GM12878 (cell line): ENCODE data around the gene CD38. TPM values are rescaled to one million over a fixed set of nuclear protein-coding genes. Genes with fewer than 3 reads are reported as not detected.

Source experiments
- ATAC-seq: fragments of 200-7000 bp; cut with Tn5 transposase; 3 replicates; pipeline ENCODE4 v1.9.1; 2020; ENCODE audit warnings: mild to moderate bottlenecking, moderate library complexity
- BruUV-seq: library from RNA; stranded (reverse); fragments of 400-500 nt; replicated peaks from 2 replicates; lab custom pipeline; 2021; lab: Mats Ljungman, UMichigan
- CTCF ChIA-PET: fragments of 300-600 bp; sonication (Branson Sonifier 250); formaldehyde crosslinking; extraction: SDS; loops from one replicate; lab custom pipeline; 2021; ENCODE audit warnings: inconsistent platforms; lab: Yijun Ruan, JAX
- POLR2A ChIA-PET: fragments of 350-600 bp; formaldehyde crosslinking; extraction: SDS; loops from one replicate; lab custom pipeline; 2021; ENCODE audit warnings: inconsistent platforms; lab: Charles Lee
- RAD21 ChIA-PET: fragments of 300-600 bp; sonication (Branson Sonifier 250); formaldehyde crosslinking; loops from one replicate; lab custom pipeline; 2023; ENCODE audit warnings: antibody characterized with exemption; ENCODE audit not compliant: unreplicated experiment; lab: Charles Lee
- SMC1A ChIA-PET: fragments of 300-600 bp; sonication (Branson Sonifier 250); formaldehyde crosslinking; loops from one replicate; lab custom pipeline; 2023; ENCODE audit not compliant: unreplicated experiment, uncharacterized antibody; lab: Charles Lee
- DNase-seq: peaks from one replicate; pipeline ENCODE4 v3.0.0-alpha.2; 2011; ENCODE audit warnings: low read depth, low spot score
- FAIRE-seq: peaks from 3 replicates; lab custom pipeline; 2011; peaks lifted over from hg19 to GRCh38; lab: Jason Lieb, UNC
- H2AFZ ChIP-seq: 2 replicates; pipeline ENCODE4 v1.6.0; 2011; ENCODE audit warnings: low read depth, low read length, control low read depth; ENCODE audit not compliant: control insufficient read depth
- H3K27ac ChIP-seq: 2 replicates; pipeline ENCODE4 v1.5.1; 2011; ENCODE audit warnings: control low read depth; ENCODE audit not compliant: control insufficient read depth, insufficient read depth
- H3K27me3 ChIP-seq, 2 experiments: replicated peaks in 1 of 2; 2 replicates each; pipeline versions ENCODE4 v1.6.0 to v1.6.1; 2011; ENCODE audit warnings: low read length in 1 of 2; ENCODE audit not compliant: control insufficient read depth in 2 of 2, insufficient read depth in 2 of 2
- H3K36me3 ChIP-seq, 2 experiments: 2 replicates each; pipeline ENCODE4 v1.5.1; 2011; ENCODE audit warnings: low read length in 1 of 2; ENCODE audit not compliant: control insufficient read depth in 2 of 2, insufficient read depth in 2 of 2
- H3K4me1 ChIP-seq: 2 replicates; pipeline ENCODE4 v1.6.1; 2011; ENCODE audit warnings: mild to moderate bottlenecking, low read length, moderate library complexity, mixed read lengths; ENCODE audit not compliant: control insufficient read depth, insufficient read depth
- H3K4me2 ChIP-seq: 2 replicates; pipeline ENCODE4 v1.6.0; 2011; ENCODE audit warnings: control low read depth; ENCODE audit not compliant: control insufficient read depth, insufficient read depth
- H3K4me3 ChIP-seq: fragments of 200-600 bp; sonication (generic); 2 replicates; pipeline ENCODE4 v1.5.1; 2016
- H3K79me2 ChIP-seq: 2 replicates; pipeline ENCODE4 v1.6.0; 2011; ENCODE audit warnings: low read length; ENCODE audit not compliant: control insufficient read depth, insufficient read depth
- H3K9ac ChIP-seq: 2 replicates; pipeline ENCODE4 v1.8.0; 2011; ENCODE audit warnings: low read length, control low read depth, mixed read lengths; ENCODE audit not compliant: control insufficient read depth, insufficient read depth
- H3K9me3 ChIP-seq: replicated peaks from 3 replicates; pipeline ENCODE4 v1.5.1; 2011; ENCODE audit warnings: mild to moderate bottlenecking, low read length; ENCODE audit not compliant: control insufficient read depth, insufficient read depth
- H4K20me1 ChIP-seq: 2 replicates; pipeline ENCODE4 v1.6.0; 2011; ENCODE audit not compliant: control insufficient read depth, insufficient read depth
- BACH1 ChIP-seq: fragments of 450-650 bp; IDR thresholded peaks from 2 replicates; pipeline ENCODE4 v1.6.1; 2017; ENCODE audit warnings: mild to moderate bottlenecking, borderline replicate concordance
- BHLHE40 ChIP-seq, 2 experiments: fragments of 450-650 bp in 1 of 2; IDR thresholded peaks; 2 replicates each; pipeline ENCODE4 v1.6.1; 2011 to 2017; ENCODE audit warnings: low read depth in 2 of 2, borderline replicate concordance in 1 of 2, improper control_type of control experiment in 1 of 2, low read length in 1 of 2, mild to moderate bottlenecking in 1 of 2
- BRCA1 ChIP-seq: IDR thresholded peaks from 2 replicates; pipeline ENCODE4 v1.6.1; 2011; ENCODE audit warnings: low read depth, low read length, improper control_type of control experiment
- EZH2 ChIP-seq: IDR thresholded peaks from 2 replicates; pipeline ENCODE4 v1.6.1; 2012; ENCODE audit warnings: low read depth, mild to moderate bottlenecking, control low read depth, inconsistent platforms, low read length, borderline replicate concordance; ENCODE audit not compliant: control insufficient read depth
- HDAC2 ChIP-seq: fragments of 200-600 bp; sonication (generic); IDR thresholded peaks from 2 replicates; pipeline ENCODE4 v1.6.1; 2017
- MXI1 ChIP-seq: fragments of 150-350 bp; IDR thresholded peaks from 2 replicates; pipeline ENCODE4 v1.6.1; 2011; ENCODE audit warnings: low read depth, mild to moderate bottlenecking, inconsistent platforms, low read length, improper control_type of control experiment
- SMARCA5 ChIP-seq: fragments of 450-650 bp; IDR thresholded peaks from 2 replicates; pipeline ENCODE4 v1.6.1; 2017; ENCODE audit warnings: mild to moderate bottlenecking
- WGBS: methylation state at CpG from one replicate; pipeline ENCODE4 v1.1.6; 2016; ENCODE audit warnings: low lambda C conversion rate; ENCODE audit not compliant: insufficient replicate concordance, insufficient coverage; ENCODE audit errors: missing lambda C conversion rate; 5-methylcytosine and 5-hydroxymethylcytosine counted together
- in situ Hi-C: fragments of 300-500 bp; cut with MboI; formaldehyde crosslinking; loops from 9 replicates; pipeline ENCODE4 v1.14.3; 2018; ENCODE audit warnings: mixed read lengths
- intact Hi-C: fragments of 100-400 bp; cut with micrococcal nuclease; formaldehyde crosslinking; loops from one replicate; pipeline ENCODE4 v1.14.2; 2022; ENCODE audit not compliant: unreplicated experiment
- polyA plus RNA-seq, 11 experiments: library from polyadenylated mRNA; depleted of rRNA in 4 of 11; unstranded in 6 of 11; stranded (reverse) in 5 of 11; fragments of >200 nt; fragmentation: Nextera tagmentation in 4 of 11; fragmentation: Illumina TruSeq in 1 of 11; extraction: Ambion mirVana in 4 of 11; extraction: Trizol in 1 of 11; gene quantifications; 1 replicate in 1 of 11; 2 replicates in 10 of 11; pipeline versions ENCODE4 v1.2.1 to v1.2.3, GENCODE V29; 2011 to 2016; ENCODE audit warnings: inconsistent platforms in 2 of 11, missing spikeins in 2 of 11, low read depth in 1 of 11
- total RNA-seq, 4 experiments: library from RNA; depleted of rRNA in 3 of 4; stranded (reverse); fragments of >200 nt in 3 of 4; fragmentation: Illumina TruSeq in 1 of 4; extraction: Trizol in 1 of 4; gene quantifications; 2 replicates each; pipeline versions ENCODE4 v1.2.1 to v1.2.3, GENCODE V29; 2013 to 2021
- TF ChIP-seq, protein P1 (sequence below): fragments of 450-650 bp; IDR thresholded peaks from 2 replicates; pipeline ENCODE4 v1.6.1; 2016; ENCODE audit warnings: mild to moderate bottlenecking
- TF ChIP-seq, protein P2 (sequence below): fragments of 450-650 bp; IDR thresholded peaks from 2 replicates; pipeline ENCODE4 v1.6.1; 2018; ENCODE audit warnings: mild to moderate bottlenecking, low read depth, moderate library complexity; ENCODE audit not compliant: partially characterized antibody

The CD38 gene
- total and polyA plus RNA-seq, 10 of the 15 experiments (the other 5 are each of a cell fraction or from before 2014, with no cell fraction given) = 3.5 to 39.8 (median 12.7) TPM

DNA sequence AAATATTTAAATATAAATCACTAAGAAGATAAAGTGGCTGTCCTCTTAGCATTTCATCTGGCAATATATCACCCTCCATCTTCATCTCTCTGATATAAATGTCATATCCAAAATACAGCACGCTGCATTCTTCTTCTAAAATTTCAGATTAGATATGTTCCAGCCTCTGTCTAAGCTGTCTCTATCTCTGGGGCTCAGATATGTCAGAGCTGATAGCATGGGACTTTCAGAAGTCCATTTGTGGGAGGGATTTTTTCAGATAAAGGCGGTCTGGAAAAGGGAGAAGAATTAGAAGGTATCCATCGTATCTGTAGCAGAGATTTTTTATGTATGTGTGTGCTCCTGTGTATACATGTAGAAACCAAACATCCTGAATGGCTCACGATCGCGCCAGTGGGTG is 25.0 kb upstream of the CD38 start (continued):
- TF ChIP-seq EZH2 (no peak), HDAC2 (no peak), MXI1 (no peak), BRCA1 (no peak), BACH1 (no peak)
- TF ChIP-seq, protein P1, sequence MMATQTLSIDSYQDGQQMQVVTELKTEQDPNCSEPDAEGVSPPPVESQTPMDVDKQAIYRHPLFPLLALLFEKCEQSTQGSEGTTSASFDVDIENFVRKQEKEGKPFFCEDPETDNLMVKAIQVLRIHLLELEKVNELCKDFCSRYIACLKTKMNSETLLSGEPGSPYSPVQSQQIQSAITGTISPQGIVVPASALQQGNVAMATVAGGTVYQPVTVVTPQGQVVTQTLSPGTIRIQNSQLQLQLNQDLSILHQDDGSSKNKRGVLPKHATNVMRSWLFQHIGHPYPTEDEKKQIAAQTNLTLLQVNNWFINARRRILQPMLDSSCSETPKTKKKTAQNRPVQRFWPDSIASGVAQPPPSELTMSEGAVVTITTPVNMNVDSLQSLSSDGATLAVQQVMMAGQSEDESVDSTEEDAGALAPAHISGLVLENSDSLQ = no peak
- TF ChIP-seq, protein P2, sequence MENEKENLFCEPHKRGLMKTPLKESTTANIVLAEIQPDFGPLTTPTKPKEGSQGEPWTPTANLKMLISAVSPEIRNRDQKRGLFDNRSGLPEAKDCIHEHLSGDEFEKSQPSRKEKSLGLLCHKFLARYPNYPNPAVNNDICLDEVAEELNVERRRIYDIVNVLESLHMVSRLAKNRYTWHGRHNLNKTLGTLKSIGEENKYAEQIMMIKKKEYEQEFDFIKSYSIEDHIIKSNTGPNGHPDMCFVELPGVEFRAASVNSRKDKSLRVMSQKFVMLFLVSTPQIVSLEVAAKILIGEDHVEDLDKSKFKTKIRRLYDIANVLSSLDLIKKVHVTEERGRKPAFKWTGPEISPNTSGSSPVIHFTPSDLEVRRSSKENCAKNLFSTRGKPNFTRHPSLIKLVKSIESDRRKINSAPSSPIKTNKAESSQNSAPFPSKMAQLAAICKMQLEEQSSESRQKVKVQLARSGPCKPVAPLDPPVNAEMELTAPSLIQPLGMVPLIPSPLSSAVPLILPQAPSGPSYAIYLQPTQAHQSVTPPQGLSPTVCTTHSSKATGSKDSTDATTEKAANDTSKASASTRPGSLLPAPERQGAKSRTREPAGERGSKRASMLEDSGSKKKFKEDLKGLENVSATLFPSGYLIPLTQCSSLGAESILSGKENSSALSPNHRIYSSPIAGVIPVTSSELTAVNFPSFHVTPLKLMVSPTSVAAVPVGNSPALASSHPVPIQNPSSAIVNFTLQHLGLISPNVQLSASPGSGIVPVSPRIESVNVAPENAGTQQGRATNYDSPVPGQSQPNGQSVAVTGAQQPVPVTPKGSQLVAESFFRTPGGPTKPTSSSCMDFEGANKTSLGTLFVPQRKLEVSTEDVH = no peak

DNA sequence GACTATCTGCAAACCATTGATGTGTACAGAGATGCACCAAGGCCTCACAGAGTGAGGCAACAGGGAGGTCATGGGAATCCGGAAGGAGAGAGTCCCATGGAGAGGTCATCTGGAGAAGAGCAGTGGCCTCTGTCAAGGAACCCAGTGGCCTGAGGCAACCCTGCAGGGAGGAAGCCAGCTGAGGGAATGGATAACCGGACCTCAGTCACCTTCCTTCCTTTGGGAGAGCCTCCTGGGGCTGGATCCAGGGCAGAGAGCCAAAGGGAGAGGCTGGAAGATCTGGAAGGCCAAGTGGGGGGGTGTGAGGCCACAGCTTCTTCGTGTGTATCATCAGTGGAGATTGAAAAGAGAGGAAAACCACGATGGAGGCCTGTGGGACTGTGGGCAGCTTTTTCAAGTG is 24.3 kb upstream of the CD38 start:
- H3K36me3 ChIP-seq = no peaks in the 10 kb centered on the region
- RAD21 ChIA-PET = interaction anchor here (0.9 to 2.0 kb wide), 3 partner anchors 17 to 511 kb away, joined by 3 to 4 read pairs (median 4); no protein-coding TSS in a partner anchor
- no peaks in the 10 kb centered on the region for H3K79me2 ChIP-seq
- no peak for DNase-seq
- H3K9me3 ChIP-seq = no peaks in the 10 kb centered on the region; the same call in 2 of the 3 replicates
- no peak overlapping the region for H3K4me3 ChIP-seq
- POLR2A ChIA-PET = interaction anchor here (0.5 kb wide), 1 partner anchor 117 kb away, joined by 3 read pairs; no protein-coding TSS in a partner anchor
- no peak overlapping the region for H2AFZ ChIP-seq
- CTCF ChIA-PET = interaction anchor here (1.1 to 4.3 kb wide), 4 partner anchors 9 to 52 kb away, joined by 3 to 22 read pairs (median 4); no protein-coding TSS in a partner anchor
- TF ChIP-seq BHLHE40 (IDR thresholded peaks at IDR 0.05; ENCODE audit: borderline replicate concordance in 1 of 2, low read depth in 2 of 2, low read length in 1 of 2) (no peak), SMARCA5 (no peak)
- no peaks in the 10 kb centered on the region for H3K27me3 ChIP-seq
- no peak for ATAC-seq
- BruUV-seq = no TSS peak
- FAIRE-seq = no peak
- H4K20me1 ChIP-seq = no peaks in the 10 kb centered on the region
- intact Hi-C loops = no loop called here
- no peak overlapping the region for H3K9ac ChIP-seq
- 29% methylated on average over 4 of the region's 4 CpGs for WGBS
- no peak overlapping the region for H3K4me2 ChIP-seq
- in situ Hi-C loops = no loop called here
- SMC1A ChIA-PET = interaction anchor here (0.8 to 6.2 kb wide), 8 partner anchors 12 to 511 kb away, joined by 3 to 83 read pairs (median 4); no protein-coding TSS in a partner anchor
- no peak overlapping the region for H3K27ac ChIP-seq
- peaks cover 18% of the 10 kb centered on the region for H3K4me1 ChIP-seq
